ENCODE measurements around the gene HLA-DMA.

The HLA-DMA gene

GRCh38 chr6:32968093-32968866 lies 15.4 kb upstream of the HLA-DMA start, which contains the start of gene BRD2:
Gene BRD2 (plus strand): TSS chr6:32968594. CDS start chr6:32972899, 4,305 bp downstream.
- Histone ChIP-seq H3K9ac (ENCODE audit: low read length) (peak within 1 kb of the TSS; percentile 95), H3K9me3 (ENCODE audit: insufficient read depth, low read length) (no peaks in the 10 kb centered on the region), H3K79me2 (ENCODE audit: insufficient read depth, low read length) (peaks cover 48% of the 10 kb centered on the region), H3K9me2 (replicated peaks; ENCODE audit: insufficient read depth, low read length) (no peaks in the 10 kb centered on the region), H3K27me3 (ENCODE audit: low read length) (no peaks in the 10 kb centered on the region), H2AFZ (ENCODE audit: low read depth, low read length, severe bottlenecking) (peak within 1 kb of the TSS; percentile 31), H3F3A (ENCODE audit: insufficient read depth) (peaks cover 65% of the 10 kb centered on the region), H3K4me3 (ENCODE audit: insufficient read depth, low read length, poor library complexity, severe bottlenecking) (peak within 1 kb of the TSS; percentile 75), H3K27ac (ENCODE audit: low read depth, low read length) (peak within 1 kb of the TSS; percentile 97), H4K20me1 (ENCODE audit: low read depth, low read length) (peaks cover 2% of the 10 kb centered on the region; the same call in 1 of the 2 replicates), H3K36me3 (ENCODE audit: low read length) (peaks cover 13% of the 10 kb centered on the region), H3K4me2 (ENCODE audit: low read depth, low read length, poor library complexity, severe bottlenecking) (peak within 1 kb of the TSS; percentile 94)
- TF ChIP-seq EZH2phosphoT487 (conservative IDR thresholded peaks at IDR 0.05; ENCODE audit: low read length) = no peak
- TF ChIP-seq, protein P1, sequence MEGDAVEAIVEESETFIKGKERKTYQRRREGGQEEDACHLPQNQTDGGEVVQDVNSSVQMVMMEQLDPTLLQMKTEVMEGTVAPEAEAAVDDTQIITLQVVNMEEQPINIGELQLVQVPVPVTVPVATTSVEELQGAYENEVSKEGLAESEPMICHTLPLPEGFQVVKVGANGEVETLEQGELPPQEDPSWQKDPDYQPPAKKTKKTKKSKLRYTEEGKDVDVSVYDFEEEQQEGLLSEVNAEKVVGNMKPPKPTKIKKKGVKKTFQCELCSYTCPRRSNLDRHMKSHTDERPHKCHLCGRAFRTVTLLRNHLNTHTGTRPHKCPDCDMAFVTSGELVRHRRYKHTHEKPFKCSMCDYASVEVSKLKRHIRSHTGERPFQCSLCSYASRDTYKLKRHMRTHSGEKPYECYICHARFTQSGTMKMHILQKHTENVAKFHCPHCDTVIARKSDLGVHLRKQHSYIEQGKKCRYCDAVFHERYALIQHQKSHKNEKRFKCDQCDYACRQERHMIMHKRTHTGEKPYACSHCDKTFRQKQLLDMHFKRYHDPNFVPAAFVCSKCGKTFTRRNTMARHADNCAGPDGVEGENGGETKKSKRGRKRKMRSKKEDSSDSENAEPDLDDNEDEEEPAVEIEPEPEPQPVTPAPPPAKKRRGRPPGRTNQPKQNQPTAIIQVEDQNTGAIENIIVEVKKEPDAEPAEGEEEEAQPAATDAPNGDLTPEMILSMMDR (IDR thresholded peaks at IDR 0.05; ENCODE audit: insufficient read depth, low read length, poor library complexity, severe bottlenecking) = no peak

GRCh38 chr6:32967151-32968091 lies 14.5 kb upstream of the HLA-DMA start:
- Histone ChIP-seq H3K4me3 (ENCODE audit: insufficient read depth, low read length, poor library complexity, severe bottlenecking) (peak overlapping the region; percentile 75), H3K27me3 (ENCODE audit: low read length) (no peaks in the 10 kb centered on the region), H3K79me2 (ENCODE audit: insufficient read depth, low read length) (peaks cover 43% of the 10 kb centered on the region), H3K36me3 (ENCODE audit: low read length) (peaks cover 5% of the 10 kb centered on the region; the same call in 1 of the 2 replicates), H3K27ac (ENCODE audit: low read depth, low read length) (peak overlapping the region; percentile 97), H3F3A (ENCODE audit: insufficient read depth) (peaks cover 60% of the 10 kb centered on the region), H3K9me3 (ENCODE audit: insufficient read depth, low read length) (no peaks in the 10 kb centered on the region), H3K9ac (ENCODE audit: low read length) (peak overlapping the region; percentile 95), H3K4me2 (ENCODE audit: low read depth, low read length, poor library complexity, severe bottlenecking) (peak overlapping the region; percentile 94), H3K9me2 (replicated peaks; ENCODE audit: insufficient read depth, low read length) (no peaks in the 10 kb centered on the region), H4K20me1 (ENCODE audit: low read depth, low read length) (no peaks in the 10 kb centered on the region), H2AFZ (ENCODE audit: low read depth, low read length, severe bottlenecking) (peak overlapping the region; percentile 16)
- no peak for TF ChIP-seq EZH2phosphoT487 (conservative IDR thresholded peaks at IDR 0.05; ENCODE audit: low read length)
- TF ChIP-seq, protein P1 (IDR thresholded peaks at IDR 0.05; ENCODE audit: insufficient read depth, low read length, poor library complexity, severe bottlenecking) = peak; percentile 98

DNA sequence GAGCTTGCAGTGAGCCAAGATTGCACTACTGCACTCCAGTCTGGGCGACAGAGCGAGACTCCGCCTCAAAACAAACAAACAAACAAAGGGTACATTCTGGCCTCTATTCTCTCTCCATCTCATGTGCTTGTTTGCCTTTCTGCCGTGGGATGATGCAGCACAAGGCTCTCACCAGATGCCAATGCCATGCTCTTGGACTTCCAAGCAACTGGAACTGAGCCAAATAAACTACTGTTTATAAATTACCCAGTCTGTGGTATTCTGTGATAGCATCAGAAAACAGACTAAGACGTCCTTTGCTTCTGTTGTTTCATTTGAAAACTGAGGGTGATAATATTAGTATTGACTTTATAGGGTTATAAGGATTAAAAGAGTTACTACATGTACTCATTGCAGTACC lies 11.9 kb upstream of the HLA-DMA start:
- no peak overlapping the region for H3K9ac ChIP-seq (ENCODE audit: low read length)
- H4K20me1 ChIP-seq (ENCODE audit: low read depth, low read length) = no peaks in the 10 kb centered on the region
- H3K4me3 ChIP-seq (ENCODE audit: insufficient read depth, low read length, poor library complexity, severe bottlenecking) = no peak overlapping the region
- H3K79me2 ChIP-seq (ENCODE audit: insufficient read depth, low read length) = peaks cover 50% of the 10 kb centered on the region
- peaks cover 40% of the 10 kb centered on the region for H3F3A ChIP-seq (ENCODE audit: insufficient read depth)
- H3K27ac ChIP-seq (ENCODE audit: low read depth, low read length) = no peak overlapping the region
- H3K4me2 ChIP-seq (ENCODE audit: low read depth, low read length, poor library complexity, severe bottlenecking) = no peak overlapping the region
- H3K27me3 ChIP-seq (ENCODE audit: low read length) = no peaks in the 10 kb centered on the region
- H2AFZ ChIP-seq (ENCODE audit: low read depth, low read length, severe bottlenecking) = no peak overlapping the region
- 0 out of 2 replicates have a peak, but pooled peaks cover 6% of the 10 kb centered on the region for H3K36me3 ChIP-seq (ENCODE audit: low read length)
- TF ChIP-seq, protein P1 (IDR thresholded peaks at IDR 0.05; ENCODE audit: insufficient read depth, low read length, poor library complexity, severe bottlenecking) = no peak
- no peak for TF ChIP-seq EZH2phosphoT487 (conservative IDR thresholded peaks at IDR 0.05; ENCODE audit: low read length)
- no peaks in the 10 kb centered on the region for H3K9me3 ChIP-seq (ENCODE audit: insufficient read depth, low read length)
- H3K9me2 ChIP-seq (replicated peaks; ENCODE audit: insufficient read depth, low read length) = no peaks in the 10 kb centered on the region

Data from SU-DHL-6 (cell line).